ENCODE measurements around the gene CPB2.

The CPB2 gene

GRCh38 chr13:46126552-46127357 is 21.9 kb upstream of the CPB2 start:
- peak; percentile 73 for DNase-seq

GRCh38 chr13:46126056-46126455 is 21.2 kb upstream of the CPB2 start:
- DNase-seq = no peak

GRCh38 chr13:46124967-46125933 is 20.4 kb upstream of the CPB2 start:
- peak; percentile 24 for DNase-seq

GRCh38 chr13:46124531-46124966 is 19.7 kb upstream of the CPB2 start:
- DNase-seq = no peak

- DNase-seq = no peak
These were observed 17.5 kb upstream of the CPB2 start for GRCh38 chr13:46122304-46122703.

- no peak for DNase-seq
These were observed 16.8 kb upstream of the CPB2 start for GRCh38 chr13:46121597-46122163.

- DNase-seq = no peak
These were observed 16.2 kb upstream of the CPB2 start for GRCh38 chr13:46121033-46121432.

- DNase-seq = no peak
These were observed 15.2 kb upstream of the CPB2 start for GRCh38 chr13:46119883-46120614.

GRCh38 chr13:46116653-46117502 is 12.0 kb upstream of the CPB2 start:
- DNase-seq = no peak

GRCh38 chr13:46114613-46115012 is 9.8 kb upstream of the CPB2 start:
- no peak for DNase-seq

- no peak for DNase-seq
These were observed 8.8 kb upstream of the CPB2 start for GRCh38 chr13:46113596-46113995.

GRCh38 chr13:46111151-46111550 is 6.3 kb upstream of the CPB2 start:
- DNase-seq = no peak

GRCh38 chr13:46109451-46109850 is 4.6 kb upstream of the CPB2 start:
- no peak for DNase-seq

GRCh38 chr13:46106839-46107371 is 2.1 kb upstream of the CPB2 start:
- no peak for DNase-seq

- no peak for DNase-seq
These were observed 1.8 kb downstream of the CPB2 start for GRCh38 chr13:46103037-46103436.

- no peak for DNase-seq
These were observed 2.6 kb downstream of the CPB2 start for GRCh38 chr13:46102255-46102605.

GRCh38 chr13:46101484-46102254 is 3.2 kb downstream of the CPB2 start:
- no peak for DNase-seq

GRCh38 chr13:46101002-46101401 is 3.8 kb downstream of the CPB2 start:
- DNase-seq = no peak

- no peak for DNase-seq
These were observed 4.5 kb downstream of the CPB2 start for GRCh38 chr13:46100191-46100815.

- DNase-seq = no peak
These were observed 7.2 kb downstream of the CPB2 start for GRCh38 chr13:46097663-46098062.
